ENCODE data around the gene COG4. TPM values are rescaled to one million over a fixed set of nuclear protein-coding genes. Genes with fewer than 3 reads are reported as not detected.
A peak's percentile ranks its signal among the peaks of the same experiment; 100 is the strongest.

COG4 gene
- total RNA-seq, 2 donors from 2014 or later, result 54.8 to 84.7 TPM

- no peak overlapping the region for H3K4me3 ChIP-seq
- H3K9ac ChIP-seq (ENCODE audit: low read depth in 2 of 2, low read length in 2 of 2), result no peak overlapping the region
- H3K9me3 ChIP-seq, result no peaks in the 10 kb centered on the region
- H3K27ac ChIP-seq, result no peak overlapping the region
- no peak for TF ChIP-seq CTCF (IDR thresholded peaks at IDR 0.05)
- H3K4me1 ChIP-seq, result no peaks in the 10 kb centered on the region
- H3K36me3 ChIP-seq, result no peaks in the 10 kb centered on the region
- no peak for DNase-seq
- intact Hi-C loops (cut with DNase I), result no loop called here
- H3K27me3 ChIP-seq, result no peaks in the 10 kb centered on the region
These were observed 81.0 kb downstream of the COG4 start for GRCh38 chr16:70442344-70442743.

- no peak for TF ChIP-seq CTCF (IDR thresholded peaks at IDR 0.05)
- no peaks in the 10 kb centered on the region for H3K36me3 ChIP-seq
- no peak for DNase-seq
- H3K9me3 ChIP-seq, result no peaks in the 10 kb centered on the region
- intact Hi-C loops (cut with DNase I), result no loop called here
- no peaks in the 10 kb centered on the region for H3K27me3 ChIP-seq
- H3K4me1 ChIP-seq, result no peaks in the 10 kb centered on the region
- no peak overlapping the region for H3K27ac ChIP-seq
- no peak overlapping the region for H3K9ac ChIP-seq (ENCODE audit: low read depth in 2 of 2, low read length in 2 of 2)
- H3K4me3 ChIP-seq, result no peak overlapping the region
These were observed 81.9 kb downstream of the COG4 start for GRCh38 chr16:70441406-70441990.

GRCh38 chr16:70440009-70440692 lies 83.2 kb downstream of the COG4 start:
- no peaks in the 10 kb centered on the region for H3K9me3 ChIP-seq
- H3K27me3 ChIP-seq, result no peaks in the 10 kb centered on the region
- DNase-seq, result no peak
- H3K36me3 ChIP-seq, result no peaks in the 10 kb centered on the region
- intact Hi-C loops (cut with DNase I), result no loop called here
- H3K4me1 ChIP-seq, result no peaks in the 10 kb centered on the region
- peak overlapping the region; percentile 68 for H3K27ac ChIP-seq
- no peak overlapping the region for H3K9ac ChIP-seq (ENCODE audit: low read depth in 2 of 2, low read length in 2 of 2)
- no peak for TF ChIP-seq CTCF (IDR thresholded peaks at IDR 0.05)
- no peak overlapping the region for H3K4me3 ChIP-seq

- Histone ChIP-seq H3K4me3 (peak within 1 kb of the TSS; percentile 60), H3K4me1 (no peaks in the 10 kb centered on the region), H3K9ac (ENCODE audit: low read depth in 2 of 2, low read length in 2 of 2) (peak within 1 kb of the TSS; percentile 66 to 76), H3K27me3 (no peaks in the 10 kb centered on the region), H3K27ac (peak within 1 kb of the TSS; percentile 68), H3K9me3 (no peaks in the 10 kb centered on the region), H3K36me3 (no peaks in the 10 kb centered on the region)
- DNase-seq, result peak; percentile 94
- no peak for TF ChIP-seq CTCF (IDR thresholded peaks at IDR 0.05)
- intact Hi-C loops (cut with DNase I), result no loop called here
These were observed 84.1 kb downstream of the COG4 start, which contains the start of gene ST3GAL2 for GRCh38 chr16:70438969-70439862. ST3GAL2 (minus strand) TSS chr16:70439100; CDS start chr16:70398530, 40,570 bp downstream.

GRCh38 chr16:70438585-70438968 lies 84.8 kb downstream of the COG4 start:
- no peaks in the 10 kb centered on the region for H3K36me3 ChIP-seq
- H3K4me1 ChIP-seq, result no peaks in the 10 kb centered on the region
- H3K4me3 ChIP-seq, result peak overlapping the region; percentile 60
- H3K27ac ChIP-seq, result peak overlapping the region; percentile 52
- no peak for TF ChIP-seq CTCF (IDR thresholded peaks at IDR 0.05)
- DNase-seq, result no peak
- peak overlapping the region; percentile 37 to 59 for H3K9ac ChIP-seq (ENCODE audit: low read depth in 2 of 2, low read length in 2 of 2)
- no peaks in the 10 kb centered on the region for H3K9me3 ChIP-seq
- H3K27me3 ChIP-seq, result no peaks in the 10 kb centered on the region
- intact Hi-C loops (cut with DNase I), result no loop called here

All from colonic mucosa (tissue), 4 donors.